ENCODE data around the gene NPB. TPM values are rescaled to one million over a fixed set of nuclear protein-coding genes. Genes with fewer than 3 reads are reported as not detected.

NPB gene
- total RNA-seq, 1 donor from 2014 or later, result 1.2 TPM

- no peak for DNase-seq (ENCODE audit: low spot score in 2 of 2)
- FAIRE-seq, result no peak
Measured at GRCh38 chr17:81934098-81934757, 32.2 kb downstream of the NPB start.

- DNase-seq (ENCODE audit: low spot score in 2 of 2), result no peak
- no peak for FAIRE-seq
Measured at GRCh38 chr17:81934850-81935708, 33.0 kb downstream of the NPB start.

GRCh38 chr17:81935709-81936084 is 33.7 kb downstream of the NPB start:
- FAIRE-seq (no peak), DNase-seq (ENCODE audit: low spot score in 2 of 2) (no peak)

- DNase-seq (ENCODE audit: low spot score in 2 of 2), result no peak
- no peak for FAIRE-seq
Measured at GRCh38 chr17:81939218-81939617, 37.2 kb downstream of the NPB start.

- DNase-seq (ENCODE audit: low spot score in 2 of 2), result peak in 1 of 2 donors; percentile 66
- FAIRE-seq, result no peak
Measured at GRCh38 chr17:81939881-81940385, 37.9 kb downstream of the NPB start.

GRCh38 chr17:81940538-81941483 is 38.8 kb downstream of the NPB start:
- DNase-seq (ENCODE audit: low spot score in 2 of 2) (no peak), FAIRE-seq (no peak)

GRCh38 chr17:81941484-81942166 is 39.6 kb downstream of the NPB start:
- FAIRE-seq (no peak), DNase-seq (ENCODE audit: low spot score in 2 of 2) (peak in 1 of 2 donors; percentile 55)

GRCh38 chr17:81942167-81942553 is 40.1 kb downstream of the NPB start:
- FAIRE-seq, result no peak
- DNase-seq (ENCODE audit: low spot score in 2 of 2), result no peak

- no peak for DNase-seq (ENCODE audit: low spot score in 2 of 2)
- no peak for FAIRE-seq
Measured at GRCh38 chr17:81944858-81945257, 42.8 kb downstream of the NPB start.

- FAIRE-seq (no peak), DNase-seq (ENCODE audit: low spot score in 2 of 2) (no peak)
Measured at GRCh38 chr17:81947189-81947588, 45.2 kb downstream of the NPB start, which contains the start of gene MYADML2. MYADML2 (minus strand) TSS chr17:81947233; CDS start chr17:81941741, 5,492 bp downstream.

GRCh38 chr17:81948635-81949378 is 46.8 kb downstream of the NPB start:
- no peak for FAIRE-seq

GRCh38 chr17:81950501-81950900 is 48.5 kb downstream of the NPB start:
- FAIRE-seq (no peak), DNase-seq (ENCODE audit: low spot score in 2 of 2) (no peak)

More at GRCh38 chr17:81948635-81949378, 46.8 kb downstream of the NPB start:
- no peak for DNase-seq (ENCODE audit: low spot score in 2 of 2)

- FAIRE-seq, result no peak
- no peak for DNase-seq (ENCODE audit: low spot score in 2 of 2)
Measured at GRCh38 chr17:81951785-81952684, 50.0 kb downstream of the NPB start.

Other genes starting within 250 kb of the NPB start
- not detected for gene PDE6G, start 245.7 kb upstream of the NPB start, total RNA-seq
- gene OXLD1, start 235.6 kb upstream of the NPB start, total RNA-seq, result 8.2 TPM
- gene CCDC137, start 235.5 kb upstream of the NPB start, total RNA-seq, result 6.1 TPM
- 40.4 TPM for gene ARL16, start 218.4 kb upstream of the NPB start, total RNA-seq
- 44.4 TPM for gene HGS, start 218.2 kb upstream of the NPB start, total RNA-seq
- 4.9 TPM for gene MRPL12, start 198.9 kb upstream of the NPB start, total RNA-seq
- 4.9 TPM for gene SLC25A10, start 190.0 kb upstream of the NPB start, total RNA-seq
- not detected for gene GCGR, start 98.1 kb upstream of the NPB start, total RNA-seq
- gene MCRIP1, start 68.9 kb upstream of the NPB start, total RNA-seq, result 86.4 TPM
- gene PPP1R27, start 67.2 kb upstream of the NPB start, total RNA-seq, result not detected
- 66.0 TPM for gene P4HB, start 41.7 kb upstream of the NPB start, total RNA-seq
- 22.4 TPM for gene ARHGDIA, start 30.9 kb upstream of the NPB start, total RNA-seq
- 92.1 TPM for gene ALYREF, start 10.7 kb upstream of the NPB start, total RNA-seq
- gene ANAPC11, start 10.5 kb upstream of the NPB start, total RNA-seq, result 60.3 TPM
- 28.9 TPM for gene PCYT2, start 9.2 kb downstream of the NPB start, total RNA-seq
- 8.6 TPM for gene SIRT7, start 15.9 kb downstream of the NPB start, total RNA-seq
- 13.9 TPM for gene MAFG, start 25.5 kb downstream of the NPB start, total RNA-seq
- 15.9 TPM for gene PYCR1, start 35.1 kb downstream of the NPB start, total RNA-seq
- 0.41 TPM for gene MYADML2, start 45.0 kb downstream of the NPB start, total RNA-seq
- gene NOTUM, start 58.9 kb downstream of the NPB start, total RNA-seq, result under 0.01 TPM
- gene ASPSCR1, start 75.4 kb downstream of the NPB start, total RNA-seq, result 13.5 TPM
- gene CENPX, start 120.6 kb downstream of the NPB start, total RNA-seq, result 31.0 TPM
- gene LRRC45, start 121.1 kb downstream of the NPB start, total RNA-seq, result 14.3 TPM
- gene RAC3, start 129.4 kb downstream of the NPB start, total RNA-seq, result 110 TPM
- gene DCXR, start 135.5 kb downstream of the NPB start, total RNA-seq, result 25.7 TPM
- 21.2 TPM for gene RFNG, start 149.6 kb downstream of the NPB start, total RNA-seq
- gene GPS1, start 149.7 kb downstream of the NPB start, total RNA-seq, result 73.8 TPM
- 18.8 TPM for gene DUS1L, start 163.6 kb downstream of the NPB start, total RNA-seq
- gene FASN, start 196.0 kb downstream of the NPB start, total RNA-seq, result 92.1 TPM